Measurements from ENCODE around the gene APBB2. TPM values are rescaled to one million over a fixed set of nuclear protein-coding genes. Genes with fewer than 3 reads are reported as not detected.

The APBB2 gene
- total RNA-seq, 1 donor, result 3.7 TPM

DNA sequence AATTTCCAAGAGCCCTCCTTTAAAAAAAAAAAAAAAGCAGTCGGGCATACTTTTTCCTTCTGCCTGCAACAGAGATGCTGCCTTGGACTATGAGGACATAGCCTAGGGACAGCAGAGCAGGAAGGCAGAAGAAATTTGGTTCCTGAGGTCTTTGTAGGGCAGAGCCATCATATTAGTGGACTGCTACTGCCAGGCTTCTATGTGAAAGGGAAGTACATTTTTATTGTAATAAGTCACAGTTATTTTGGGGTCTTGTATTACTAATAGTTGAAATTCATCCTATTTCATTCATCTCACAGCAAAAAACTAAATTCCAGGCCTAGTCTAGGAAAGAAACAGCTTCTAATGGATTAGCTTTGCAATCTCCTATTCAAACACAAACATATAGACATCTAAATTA lies 253.4 kb downstream of the APBB2 start:
- H3K9me3 ChIP-seq (ENCODE audit: low read depth, low read length), result no peaks in the 10 kb centered on the region
- H3K4me1 ChIP-seq (ENCODE audit: insufficient read depth, low read length), result no peaks in the 10 kb centered on the region
- no peak overlapping the region for H3K4me3 ChIP-seq (ENCODE audit: low read length)
- H3K27me3 ChIP-seq (ENCODE audit: insufficient read depth, low read length), result no peaks in the 10 kb centered on the region

DNA sequence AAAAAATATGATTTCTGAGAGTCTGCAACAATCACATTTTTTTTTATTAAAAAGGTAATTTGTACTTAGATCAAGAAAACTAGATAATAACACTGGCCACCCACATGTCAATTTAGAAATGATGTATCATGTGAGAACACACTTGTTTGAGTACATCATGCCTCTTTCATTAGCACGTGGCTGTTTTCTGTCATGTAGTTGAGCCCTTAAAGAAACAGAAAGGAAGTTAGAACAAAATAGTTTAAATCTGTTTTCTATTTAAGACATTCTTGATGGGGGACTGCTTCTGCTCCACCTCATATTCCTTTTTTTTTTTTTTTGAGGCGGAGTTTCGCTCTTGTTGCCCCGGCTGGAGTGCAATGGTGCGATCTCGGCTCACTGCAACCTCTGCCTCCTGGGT lies 257.1 kb downstream of the APBB2 start:
- H3K27me3 ChIP-seq (ENCODE audit: insufficient read depth, low read length), result no peaks in the 10 kb centered on the region
- peaks cover 21% of the 10 kb centered on the region for H3K4me1 ChIP-seq (ENCODE audit: insufficient read depth, low read length)
- no peak overlapping the region for H3K4me3 ChIP-seq (ENCODE audit: low read length)
- H3K9me3 ChIP-seq (ENCODE audit: low read depth, low read length), result no peaks in the 10 kb centered on the region

DNA sequence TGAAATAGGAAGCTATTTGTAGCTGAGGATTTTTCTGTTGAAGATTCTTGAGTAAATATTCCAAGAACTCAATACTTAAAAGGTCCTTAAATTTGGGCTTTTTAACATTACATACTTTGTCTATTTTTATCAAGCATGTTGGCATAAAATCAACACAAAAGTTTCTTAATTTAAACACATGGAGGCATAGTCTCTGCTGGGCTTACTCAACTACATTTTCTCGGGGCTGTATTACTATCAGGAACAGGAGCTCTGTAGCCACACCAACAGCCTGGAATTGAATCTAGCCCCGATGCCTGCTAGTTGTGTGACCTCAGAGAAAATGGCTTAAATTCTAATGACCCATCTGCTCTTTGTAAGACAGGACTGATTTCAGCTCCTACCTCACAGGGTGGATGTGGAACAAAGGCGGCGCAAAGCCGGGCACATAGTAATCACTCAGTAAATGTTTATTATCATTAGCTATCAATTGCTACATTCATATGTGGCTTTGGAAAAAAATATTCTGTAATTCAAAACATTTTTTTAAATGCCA lies 257.6 kb downstream of the APBB2 start:
- H3K9me3 ChIP-seq (ENCODE audit: low read depth, low read length), result no peaks in the 10 kb centered on the region
- H3K4me3 ChIP-seq (ENCODE audit: low read length), result no peak overlapping the region
- peaks cover 21% of the 10 kb centered on the region for H3K4me1 ChIP-seq (ENCODE audit: insufficient read depth, low read length)
- no peaks in the 10 kb centered on the region for H3K27me3 ChIP-seq (ENCODE audit: insufficient read depth, low read length)

GRCh38 chr4:40954088-40954668 lies 260.2 kb downstream of the APBB2 start:
- Histone ChIP-seq H3K27me3 (ENCODE audit: insufficient read depth, low read length) (no peaks in the 10 kb centered on the region), H3K4me3 (ENCODE audit: low read length) (no peak overlapping the region), H3K4me1 (ENCODE audit: insufficient read depth, low read length) (peaks cover 21% of the 10 kb centered on the region), H3K9me3 (ENCODE audit: low read depth, low read length) (no peaks in the 10 kb centered on the region)

GRCh38 chr4:40953283-40954087 lies 260.9 kb downstream of the APBB2 start:
- H3K4me3 ChIP-seq (ENCODE audit: low read length), result no peak overlapping the region
- no peaks in the 10 kb centered on the region for H3K27me3 ChIP-seq (ENCODE audit: insufficient read depth, low read length)
- H3K4me1 ChIP-seq (ENCODE audit: insufficient read depth, low read length), result peaks cover 21% of the 10 kb centered on the region
- H3K9me3 ChIP-seq (ENCODE audit: low read depth, low read length), result no peaks in the 10 kb centered on the region

DNA sequence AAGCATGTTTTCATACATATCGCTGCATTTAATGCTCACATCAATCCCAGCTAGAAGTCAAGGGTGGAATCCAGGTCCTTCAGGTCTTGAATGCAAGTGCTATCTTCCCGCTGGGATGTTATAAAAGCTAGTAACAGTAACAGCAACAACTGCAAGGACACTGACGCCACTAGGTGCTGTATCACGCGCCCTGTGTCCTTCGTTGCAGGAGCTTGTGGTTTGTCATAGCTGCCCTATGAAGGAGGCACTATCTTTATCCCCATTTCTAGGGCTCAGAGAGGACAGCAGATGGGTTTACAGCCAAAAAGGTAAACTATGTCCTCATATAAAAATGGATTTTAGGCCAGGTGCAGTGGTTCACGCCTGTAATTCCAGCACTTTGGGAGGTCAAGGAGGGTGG lies 261.7 kb downstream of the APBB2 start:
- no peak overlapping the region for H3K4me3 ChIP-seq (ENCODE audit: low read length)
- no peaks in the 10 kb centered on the region for H3K9me3 ChIP-seq (ENCODE audit: low read depth, low read length)
- H3K27me3 ChIP-seq (ENCODE audit: insufficient read depth, low read length), result no peaks in the 10 kb centered on the region
- peaks cover 21% of the 10 kb centered on the region for H3K4me1 ChIP-seq (ENCODE audit: insufficient read depth, low read length)

- no peak overlapping the region for H3K4me3 ChIP-seq (ENCODE audit: low read length)
- H3K9me3 ChIP-seq (ENCODE audit: low read depth, low read length), result no peaks in the 10 kb centered on the region
- H3K4me1 ChIP-seq (ENCODE audit: insufficient read depth, low read length), result peaks cover 21% of the 10 kb centered on the region
- H3K27me3 ChIP-seq (ENCODE audit: insufficient read depth, low read length), result no peaks in the 10 kb centered on the region
Observed at GRCh38 chr4:40952217-40952616, 262.1 kb downstream of the APBB2 start.

DNA sequence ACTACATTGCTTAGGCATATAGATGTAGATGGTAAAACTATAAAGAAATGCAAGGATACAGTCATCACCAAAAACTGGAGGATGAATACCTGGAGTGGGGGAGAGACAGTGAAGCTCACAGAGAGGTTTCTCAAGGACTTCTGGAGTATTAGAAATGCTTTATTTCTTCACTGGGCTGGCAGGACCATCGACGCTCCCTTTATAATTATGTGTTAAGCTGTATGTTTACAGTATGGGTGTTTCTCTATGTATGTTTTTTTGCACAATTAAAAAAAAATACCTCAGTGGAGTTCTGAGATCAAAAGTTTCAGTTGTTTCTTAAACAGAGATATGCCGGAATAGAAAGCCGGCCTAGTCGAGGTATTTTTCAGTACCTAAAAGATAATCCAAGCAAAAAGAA lies 263.3 kb downstream of the APBB2 start:
- peaks cover 21% of the 10 kb centered on the region for H3K4me1 ChIP-seq (ENCODE audit: insufficient read depth, low read length)
- no peaks in the 10 kb centered on the region for H3K9me3 ChIP-seq (ENCODE audit: low read depth, low read length)
- no peaks in the 10 kb centered on the region for H3K27me3 ChIP-seq (ENCODE audit: insufficient read depth, low read length)
- H3K4me3 ChIP-seq (ENCODE audit: low read length), result no peak overlapping the region

DNA sequence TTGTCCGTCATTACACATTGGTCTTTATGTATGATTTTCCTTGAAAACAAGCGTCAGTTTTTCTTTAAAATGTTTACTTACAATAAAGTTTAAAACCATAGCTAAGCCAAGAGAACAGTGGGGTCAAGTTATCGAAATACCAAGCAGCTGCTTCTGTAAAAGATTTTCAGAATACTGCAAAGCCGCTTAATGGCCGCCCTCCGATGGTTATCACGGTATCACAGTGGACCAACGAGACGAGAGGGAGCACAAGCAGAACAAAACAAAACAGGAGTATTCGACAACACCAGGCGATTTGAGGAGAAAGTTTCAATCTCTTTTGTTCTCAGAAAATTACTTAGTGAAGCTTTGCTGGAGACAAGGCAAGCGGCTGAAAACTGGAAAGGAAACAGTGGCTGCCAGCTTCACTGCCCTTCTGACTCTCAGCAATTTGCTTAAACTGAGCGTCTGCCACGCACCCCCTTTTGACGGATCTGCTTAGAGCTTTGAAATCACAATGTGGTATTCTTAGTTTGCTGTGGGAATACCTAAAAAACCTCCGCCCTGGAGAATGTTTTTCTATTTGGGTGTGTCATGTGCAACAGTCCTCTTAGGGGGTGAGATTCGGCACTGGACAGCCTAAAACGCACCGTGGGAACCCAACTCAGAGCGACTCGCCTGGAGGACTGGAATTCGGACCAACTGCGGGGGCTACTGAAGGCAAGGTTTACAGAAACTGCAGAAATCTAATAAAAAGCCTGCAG lies 264.8 kb downstream of the APBB2 start:
- peaks cover 21% of the 10 kb centered on the region for H3K4me1 ChIP-seq (ENCODE audit: insufficient read depth, low read length)
- H3K27me3 ChIP-seq (ENCODE audit: insufficient read depth, low read length), result no peaks in the 10 kb centered on the region
- no peaks in the 10 kb centered on the region for H3K9me3 ChIP-seq (ENCODE audit: low read depth, low read length)
- no peak overlapping the region for H3K4me3 ChIP-seq (ENCODE audit: low read length)

DNA sequence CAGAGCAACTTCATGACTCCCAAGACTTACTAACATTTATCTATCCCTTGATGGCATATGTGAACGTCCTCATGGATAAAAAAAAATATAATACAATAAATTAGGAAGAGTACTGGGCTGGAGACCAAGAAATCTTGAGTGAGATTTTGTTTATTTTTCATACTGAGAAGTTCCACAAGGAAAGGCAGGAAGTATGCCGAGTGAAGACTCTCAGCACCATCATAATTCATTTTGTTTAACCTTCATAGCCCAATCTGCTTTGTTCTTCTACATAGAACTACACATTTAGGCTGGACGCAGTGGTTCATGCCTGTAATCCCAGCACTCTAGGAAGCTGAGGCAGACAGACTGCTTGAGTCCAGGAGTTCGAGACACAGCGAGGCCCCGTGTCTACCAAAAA lies 266.3 kb downstream of the APBB2 start:
- Histone ChIP-seq H3K27me3 (ENCODE audit: insufficient read depth, low read length) (no peaks in the 10 kb centered on the region), H3K4me3 (ENCODE audit: low read length) (no peak overlapping the region), H3K4me1 (ENCODE audit: insufficient read depth, low read length) (peaks cover 7% of the 10 kb centered on the region), H3K9me3 (ENCODE audit: low read depth, low read length) (no peaks in the 10 kb centered on the region)

DNA sequence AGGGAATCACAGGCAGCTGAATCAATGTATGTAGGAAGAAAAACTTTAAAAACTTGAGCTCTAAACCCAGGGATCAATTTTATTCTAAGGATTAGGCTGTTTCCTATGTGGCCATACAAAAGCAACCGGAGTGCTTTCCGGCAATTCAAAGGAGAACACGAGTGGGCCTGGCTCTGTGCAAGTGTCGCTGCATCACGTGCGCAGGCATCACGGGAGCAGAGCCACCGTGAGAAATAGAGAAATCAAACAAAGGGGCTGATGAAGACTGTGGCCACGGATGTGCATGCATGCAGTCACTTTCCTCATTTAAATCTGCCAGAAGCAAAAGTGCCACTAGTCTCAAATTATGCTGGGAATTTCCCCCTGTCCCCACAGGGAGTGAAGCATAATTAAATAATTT lies 267.7 kb downstream of the APBB2 start:
- Histone ChIP-seq H3K27me3 (ENCODE audit: insufficient read depth, low read length) (no peaks in the 10 kb centered on the region), H3K4me1 (ENCODE audit: insufficient read depth, low read length) (no peaks in the 10 kb centered on the region), H3K4me3 (ENCODE audit: low read length) (no peak overlapping the region), H3K9me3 (ENCODE audit: low read depth, low read length) (no peaks in the 10 kb centered on the region)

GRCh38 chr4:40940756-40941155 lies 273.6 kb downstream of the APBB2 start:
- H3K4me1 ChIP-seq (ENCODE audit: insufficient read depth, low read length), result no peaks in the 10 kb centered on the region
- no peaks in the 10 kb centered on the region for H3K9me3 ChIP-seq (ENCODE audit: low read depth, low read length)
- H3K4me3 ChIP-seq (ENCODE audit: low read length), result no peak overlapping the region
- H3K27me3 ChIP-seq (ENCODE audit: insufficient read depth, low read length), result no peaks in the 10 kb centered on the region

DNA sequence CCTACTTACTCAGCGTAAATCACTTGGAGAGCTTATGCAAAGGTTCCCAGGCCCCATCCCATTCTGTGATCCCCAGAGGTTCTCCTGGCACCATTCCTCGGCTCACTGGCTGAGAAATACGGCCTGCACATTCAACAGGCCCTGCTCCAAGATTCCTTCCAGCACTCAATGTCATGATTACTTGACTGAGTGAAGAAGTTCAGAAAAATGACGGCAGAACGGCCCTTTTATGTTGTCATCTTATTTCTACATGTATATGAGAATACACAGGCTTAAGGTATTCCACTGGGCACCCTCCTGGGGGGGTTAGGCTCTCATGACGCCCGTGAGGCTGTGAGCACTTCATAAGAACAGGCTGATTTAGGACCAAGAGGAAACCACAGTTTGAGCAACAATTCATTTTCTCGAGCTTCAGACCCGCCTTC lies 274.0 kb downstream of the APBB2 start:
- Histone ChIP-seq H3K9me3 (ENCODE audit: low read depth, low read length) (no peaks in the 10 kb centered on the region), H3K4me3 (ENCODE audit: low read length) (no peak overlapping the region), H3K27me3 (ENCODE audit: insufficient read depth, low read length) (no peaks in the 10 kb centered on the region), H3K4me1 (ENCODE audit: insufficient read depth, low read length) (no peaks in the 10 kb centered on the region)

GRCh38 chr4:40939856-40940255 lies 274.5 kb downstream of the APBB2 start:
- Histone ChIP-seq H3K27me3 (ENCODE audit: insufficient read depth, low read length) (no peaks in the 10 kb centered on the region), H3K4me1 (ENCODE audit: insufficient read depth, low read length) (no peaks in the 10 kb centered on the region), H3K4me3 (ENCODE audit: low read length) (no peak overlapping the region), H3K9me3 (ENCODE audit: low read depth, low read length) (no peaks in the 10 kb centered on the region)

- H3K9me3 ChIP-seq (ENCODE audit: low read depth, low read length), result no peaks in the 10 kb centered on the region
- H3K4me1 ChIP-seq (ENCODE audit: insufficient read depth, low read length), result no peaks in the 10 kb centered on the region
- no peak overlapping the region for H3K4me3 ChIP-seq (ENCODE audit: low read length)
- no peaks in the 10 kb centered on the region for H3K27me3 ChIP-seq (ENCODE audit: insufficient read depth, low read length)
Observed at GRCh38 chr4:40938337-40938736, 276.0 kb downstream of the APBB2 start.

Measured in mononuclear cell (primary cell).